Activated CD4-positive, alpha-beta T cell treated with anti-CD3 and anti-CD28 coated beads, Interleukin-2, Interleukin-4, amounts not matched to agents 100 ng/mL and 50 ng/mL, durations not matched to agents 16 hours and 8 hours (primary cell): ENCODE results near the gene FOXL3.
A peak's percentile ranks its signal among the peaks of the same experiment; 100 is the strongest.

Experiments used
- DNase-seq: peaks from one replicate; pipeline ENCODE4 v3.0.0-alpha.2; 2020; ENCODE audit warnings: low spot score

Gene FOXL3

GRCh38 chr7:302054-302992, 12.4 kb downstream of the FOXL3 start:
- DNase-seq: no peak

- DNase-seq: no peak
Observed at GRCh38 chr7:303425-303824, 13.5 kb downstream of the FOXL3 start.

GRCh38 chr7:303884-304573, 14.1 kb downstream of the FOXL3 start:
- DNase-seq: no peak

GRCh38 chr7:304574-305409, 14.8 kb downstream of the FOXL3 start:
- DNase-seq: no peak

GRCh38 chr7:305410-306151, 15.6 kb downstream of the FOXL3 start:
- no peak for DNase-seq

- no peak for DNase-seq
Observed at GRCh38 chr7:307970-308369, 18.0 kb downstream of the FOXL3 start.

- DNase-seq: no peak
Observed at GRCh38 chr7:309586-310228, 19.7 kb downstream of the FOXL3 start.

GRCh38 chr7:311131-311680, 21.2 kb downstream of the FOXL3 start:
- no peak for DNase-seq

- DNase-seq: no peak
Observed at GRCh38 chr7:311796-312195, 21.8 kb downstream of the FOXL3 start.

- no peak for DNase-seq
Observed at GRCh38 chr7:312424-312823, 22.5 kb downstream of the FOXL3 start.

- DNase-seq: no peak
Observed at GRCh38 chr7:314853-315252, 24.9 kb downstream of the FOXL3 start.

- DNase-seq: no peak
Observed at GRCh38 chr7:315516-316265, 25.7 kb downstream of the FOXL3 start.

GRCh38 chr7:317643-318405, 27.9 kb downstream of the FOXL3 start:
- DNase-seq: no peak

- DNase-seq: no peak
Observed at GRCh38 chr7:318476-318875, 28.5 kb downstream of the FOXL3 start.

- DNase-seq: no peak
Observed at GRCh38 chr7:318878-319661, 29.1 kb downstream of the FOXL3 start.

- DNase-seq: no peak
Observed at GRCh38 chr7:320297-320696, 30.3 kb downstream of the FOXL3 start.

- DNase-seq: peak; percentile 83
Observed at GRCh38 chr7:322111-322671, 32.2 kb downstream of the FOXL3 start.

GRCh38 chr7:322708-323111, 32.7 kb downstream of the FOXL3 start:
- no peak for DNase-seq
